Activated CD8-positive, alpha-beta memory T cell treated with anti-CD3 and anti-CD28 coated beads, Interleukin-2, amount 10 ng/mL, durations not matched to agents 7 days and 5 days (primary cell): ENCODE measurements around the gene PLA2G15. TPM values are rescaled to one million over a fixed set of nuclear protein-coding genes. Genes with fewer than 3 reads are reported as not detected.

Experiments used
- ATAC-seq: fragments of 150-1000 bp; cut with Tn5 transposase; one replicate; pipeline ENCODE4 v1.10.0; 2021; ENCODE audit warnings: moderate library complexity
- CTCF ChIA-PET: fragments of 350-600 bp; sonication (Branson Sonifier 250); formaldehyde crosslinking; loops from one replicate; lab custom pipeline; 2021; ENCODE audit warnings: antibody characterized with exemption; lab: Charles Lee
- DNase-seq: peaks from one replicate; pipeline ENCODE4 v3.0.0-alpha.2; 2020
- H3K27ac Mint-ChIP-seq: one replicate; pipeline ENCODE4 v1.8.0; 2021; ENCODE audit warnings: mild to moderate bottlenecking, mixed read lengths
- H3K27me3 Mint-ChIP-seq: one replicate; pipeline ENCODE4 v1.8.0; 2021; ENCODE audit warnings: mixed read lengths
- H3K36me3 Mint-ChIP-seq: one replicate; pipeline ENCODE4 v1.8.0; 2021; ENCODE audit warnings: mild to moderate bottlenecking, mixed read lengths
- H3K4me1 Mint-ChIP-seq: one replicate; pipeline ENCODE4 v1.8.0; 2021; ENCODE audit warnings: mixed read lengths
- H3K4me3 Mint-ChIP-seq: one replicate; pipeline ENCODE4 v1.8.0; 2021; ENCODE audit warnings: mild to moderate bottlenecking, moderate library complexity, mixed read lengths
- H3K9me3 Mint-ChIP-seq: one replicate; pipeline ENCODE4 v1.8.0; 2022; ENCODE audit warnings: low read depth, mixed read lengths
- total RNA-seq, 2 experiments: library from RNA; stranded (reverse); gene quantifications; one replicate each; pipeline ENCODE4 v1.2.3, GENCODE V29; 2021

PLA2G15 gene, protein sequence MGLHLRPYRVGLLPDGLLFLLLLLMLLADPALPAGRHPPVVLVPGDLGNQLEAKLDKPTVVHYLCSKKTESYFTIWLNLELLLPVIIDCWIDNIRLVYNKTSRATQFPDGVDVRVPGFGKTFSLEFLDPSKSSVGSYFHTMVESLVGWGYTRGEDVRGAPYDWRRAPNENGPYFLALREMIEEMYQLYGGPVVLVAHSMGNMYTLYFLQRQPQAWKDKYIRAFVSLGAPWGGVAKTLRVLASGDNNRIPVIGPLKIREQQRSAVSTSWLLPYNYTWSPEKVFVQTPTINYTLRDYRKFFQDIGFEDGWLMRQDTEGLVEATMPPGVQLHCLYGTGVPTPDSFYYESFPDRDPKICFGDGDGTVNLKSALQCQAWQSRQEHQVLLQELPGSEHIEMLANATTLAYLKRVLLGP
- total RNA-seq, result 1 to 10 TPM; 8.4 to 9.3 TPM

DNA sequence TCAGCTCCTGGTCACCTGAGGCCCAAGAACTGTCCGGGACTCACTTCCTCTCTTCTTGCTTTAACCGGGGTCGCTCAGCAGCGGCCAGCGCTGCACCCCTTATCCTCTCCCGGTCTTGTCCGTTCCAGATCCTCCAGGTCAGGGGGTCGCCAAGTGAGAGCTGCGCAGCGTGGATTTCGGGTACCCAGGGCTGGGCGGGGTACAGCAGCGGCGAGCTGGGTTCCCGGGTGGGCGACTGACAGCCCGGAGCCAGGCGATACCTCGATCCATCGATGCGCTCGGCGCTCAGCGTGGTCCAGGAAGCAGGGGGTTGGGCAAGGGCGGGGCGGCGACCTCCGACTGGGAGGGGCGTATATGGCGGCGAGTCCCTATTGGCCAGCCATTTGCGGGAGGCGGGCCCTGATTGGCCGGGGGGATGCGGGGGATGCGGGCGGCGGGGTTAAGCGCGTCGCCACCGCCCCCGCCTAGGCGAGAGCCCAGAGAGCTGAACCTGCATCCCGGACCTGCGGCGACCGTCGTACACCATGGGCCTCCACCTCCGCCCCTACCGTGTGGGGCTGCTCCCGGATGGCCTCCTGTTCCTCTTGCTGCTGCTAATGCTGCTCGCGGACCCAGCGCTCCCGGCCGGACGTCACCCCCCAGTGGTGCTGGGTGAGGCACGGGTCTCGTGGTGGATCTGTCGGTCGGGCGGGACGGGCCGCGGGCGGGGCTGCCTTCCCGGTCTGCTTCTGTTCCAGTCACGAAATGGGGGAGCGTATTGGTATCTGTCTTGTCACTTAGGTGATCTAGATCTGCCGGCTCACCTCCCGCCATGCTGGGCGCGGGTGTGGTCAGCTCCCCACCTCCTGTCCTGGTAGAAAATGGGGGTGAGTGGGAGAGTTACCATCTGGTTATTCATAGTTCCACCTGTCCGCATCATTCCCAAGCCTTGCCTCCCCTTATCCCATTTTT lies at the start of gene PLA2G15:
Gene PLA2G15 (plus strand): TSS at position 471 of the 951 bp plus-strand sequence. CDS start 54 bp downstream, at position 525.
- H3K36me3 Mint-ChIP-seq, result peaks cover 3% of the 10 kb centered on the region
- DNase-seq, result peak; percentile 97
- CTCF ChIA-PET, result interaction anchor here (0.6 to 6.4 kb wide), 8 partner anchors 8 to 886 kb away, joined by 3 to 56 read pairs (median 4); partner anchors contain the start of genes PRMT7, SLC7A6 and SLC7A6OS
- H3K4me3 Mint-ChIP-seq, result peak within 1 kb of the TSS; percentile 96
- H3K4me1 Mint-ChIP-seq, result peaks cover 21% of the 10 kb centered on the region
- no peaks in the 10 kb centered on the region for H3K9me3 Mint-ChIP-seq
- peak; percentile 97 for ATAC-seq
- peak within 1 kb of the TSS; percentile 85 for H3K27ac Mint-ChIP-seq
- H3K27me3 Mint-ChIP-seq, result no peaks in the 10 kb centered on the region

DNA sequence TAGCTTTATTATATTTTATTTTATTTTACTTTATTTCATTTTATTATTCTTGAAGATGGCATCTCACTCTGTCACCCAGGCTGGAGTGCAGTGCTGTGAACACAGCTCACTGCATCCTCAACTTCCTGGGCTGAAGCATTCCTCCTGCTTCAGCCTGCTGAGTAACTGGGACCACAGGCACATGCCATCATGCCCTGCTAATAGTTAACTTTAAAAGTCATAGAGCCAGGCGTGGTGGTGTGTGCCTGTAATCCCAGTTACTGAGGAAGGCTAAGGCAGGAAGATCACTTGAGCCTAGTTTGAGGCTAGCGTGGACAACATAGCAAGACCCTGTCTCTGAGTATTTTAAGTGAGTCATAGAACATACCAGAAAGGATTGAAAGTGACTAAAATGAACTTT lies 47.9 kb upstream of the PLA2G15 start:
- CTCF ChIA-PET, result no interaction called here
- Mint-ChIP-seq H3K27me3 (no peaks in the 10 kb centered on the region), H3K4me1 (peaks cover 6% of the 10 kb centered on the region), H3K9me3 (no peaks in the 10 kb centered on the region), H3K36me3 (peaks cover 28% of the 10 kb centered on the region), H3K4me3 (no peak overlapping the region), H3K27ac (no peak overlapping the region)
- no peak for DNase-seq
- no peak for ATAC-seq

DNA sequence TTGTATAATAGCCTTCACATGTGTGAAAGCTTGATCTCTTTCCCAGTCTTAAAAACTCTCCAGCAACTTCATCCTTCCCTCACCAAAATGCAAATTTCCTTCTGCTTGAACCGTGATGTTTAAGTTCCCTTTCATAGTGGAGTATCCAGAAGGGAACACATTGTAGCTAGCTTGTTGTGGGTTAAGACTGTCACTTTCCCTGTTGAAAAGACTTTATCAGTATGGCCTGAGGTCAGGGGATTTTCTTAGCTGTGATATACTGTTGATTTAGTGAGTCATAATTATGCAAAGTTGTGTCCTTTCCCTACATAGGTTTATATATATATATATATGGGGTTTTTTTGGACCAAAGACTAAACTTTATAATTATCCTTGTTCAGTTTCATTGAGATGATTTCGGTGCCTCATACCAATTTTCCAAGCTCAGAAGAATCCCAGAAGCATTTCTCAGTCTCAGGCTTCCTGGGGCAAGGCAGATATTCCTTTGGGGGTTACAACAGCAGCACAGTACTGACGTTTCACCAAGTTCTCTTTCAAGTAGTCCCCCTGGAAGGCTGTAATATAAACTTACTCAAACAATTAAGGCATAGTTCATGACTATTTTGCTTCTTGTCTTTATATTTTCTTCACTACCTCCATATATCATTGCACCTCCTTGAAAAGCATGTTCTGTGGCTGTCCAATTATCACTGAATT lies 44.9 kb upstream of the PLA2G15 start:
- Mint-ChIP-seq H3K27ac (no peak overlapping the region), H3K4me1 (peaks cover 6% of the 10 kb centered on the region), H3K27me3 (no peaks in the 10 kb centered on the region)

DNA sequence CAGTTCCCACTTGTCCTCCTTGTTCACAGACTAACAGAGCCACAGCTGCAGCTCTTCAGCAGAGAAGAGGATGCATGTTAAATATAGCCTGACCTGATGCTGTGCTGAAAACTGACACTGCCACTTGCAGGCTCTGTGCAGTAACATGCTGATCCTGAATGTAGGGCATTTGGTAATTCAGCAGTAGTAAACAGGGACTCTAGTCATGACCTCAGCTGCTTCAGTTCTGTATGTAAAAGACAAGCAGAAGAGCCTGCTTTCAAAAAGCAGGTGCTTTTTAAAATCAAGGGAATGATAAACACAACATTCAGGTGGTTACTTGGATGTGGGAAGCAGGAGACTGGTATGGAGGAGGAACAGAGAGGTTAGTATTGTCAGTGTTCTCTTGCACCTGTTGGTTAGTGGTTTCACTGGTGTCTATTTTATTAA lies 43.1 kb upstream of the PLA2G15 start:
- peaks cover 13% of the 10 kb centered on the region for H3K36me3 Mint-ChIP-seq
- ATAC-seq, result no peak
- H3K4me1 Mint-ChIP-seq, result peaks cover 6% of the 10 kb centered on the region
- H3K27me3 Mint-ChIP-seq, result no peaks in the 10 kb centered on the region
- DNase-seq, result no peak
- no peak overlapping the region for H3K4me3 Mint-ChIP-seq
- H3K9me3 Mint-ChIP-seq, result no peaks in the 10 kb centered on the region
- peak overlapping the region; percentile 40 for H3K27ac Mint-ChIP-seq
- CTCF ChIA-PET, result no interaction called here

More for the DNA sequence above, 44.9 kb upstream of the PLA2G15 start:
- Mint-ChIP-seq H3K9me3 (no peaks in the 10 kb centered on the region), H3K36me3 (peaks cover 9% of the 10 kb centered on the region), H3K4me3 (no peak overlapping the region)
- DNase-seq (no peak), ATAC-seq (no peak)
- CTCF ChIA-PET, result interaction anchor here (0.5 to 1.9 kb wide), 2 partner anchors 50 to 106 kb away, joined by 3 to 5 read pairs; no protein-coding TSS in a partner anchor

DNA sequence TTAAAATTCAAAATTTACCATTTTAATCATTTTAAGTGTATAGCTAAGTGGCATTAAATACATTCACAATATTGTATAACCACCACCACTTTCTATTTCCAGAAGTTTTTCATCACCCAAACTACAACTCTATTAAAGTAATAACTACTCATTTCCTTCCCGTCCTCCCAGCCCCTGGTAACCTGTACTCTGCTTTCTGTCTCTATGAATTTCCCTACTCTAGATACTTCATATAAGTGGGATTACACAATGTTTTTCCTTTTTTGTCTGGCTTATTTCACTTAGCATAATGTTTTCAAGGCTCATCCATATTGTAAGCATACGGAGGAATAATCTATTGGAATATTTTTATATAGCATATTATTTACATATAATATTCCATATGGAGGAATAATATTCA lies 38.9 kb upstream of the PLA2G15 start:
- no peak for DNase-seq
- CTCF ChIA-PET, result interaction anchor here (0.6 to 1.7 kb wide), 5 partner anchors 13 to 87 kb away, joined by 3 to 5 read pairs (median 4); partner anchors contain the start of gene SLC7A6
- Mint-ChIP-seq H3K36me3 (peaks cover 32% of the 10 kb centered on the region), H3K4me1 (peaks cover 23% of the 10 kb centered on the region), H3K9me3 (no peaks in the 10 kb centered on the region), H3K4me3 (no peak overlapping the region), H3K27me3 (no peaks in the 10 kb centered on the region), H3K27ac (no peak overlapping the region)
- ATAC-seq, result no peak

DNA sequence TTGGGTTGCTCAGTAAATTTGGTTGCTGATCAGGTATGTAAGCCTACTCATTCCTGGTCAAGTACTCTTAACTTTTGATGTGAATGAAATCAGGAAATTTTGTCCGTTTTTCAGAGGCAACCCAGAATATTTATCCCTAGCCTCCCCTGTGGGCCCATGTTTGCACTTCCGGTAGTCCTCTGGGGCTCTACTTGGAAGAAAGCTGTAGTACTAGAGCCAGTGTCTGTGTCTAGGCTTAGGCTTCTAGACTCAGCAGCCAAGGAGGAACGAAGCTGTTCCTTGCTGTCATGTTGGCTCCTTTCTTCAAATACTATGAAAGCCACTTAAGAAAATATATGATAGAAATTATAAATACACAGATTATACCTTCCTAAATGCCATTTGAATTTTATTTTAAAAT lies 30.4 kb upstream of the PLA2G15 start:
- Mint-ChIP-seq H3K9me3 (no peaks in the 10 kb centered on the region), H3K36me3 (peaks cover 40% of the 10 kb centered on the region), H3K27me3 (no peaks in the 10 kb centered on the region), H3K27ac (no peak overlapping the region), H3K4me3 (no peak overlapping the region), H3K4me1 (peaks cover 24% of the 10 kb centered on the region)
- DNase-seq (no peak), ATAC-seq (no peak)
- CTCF ChIA-PET, result no interaction called here

DNA sequence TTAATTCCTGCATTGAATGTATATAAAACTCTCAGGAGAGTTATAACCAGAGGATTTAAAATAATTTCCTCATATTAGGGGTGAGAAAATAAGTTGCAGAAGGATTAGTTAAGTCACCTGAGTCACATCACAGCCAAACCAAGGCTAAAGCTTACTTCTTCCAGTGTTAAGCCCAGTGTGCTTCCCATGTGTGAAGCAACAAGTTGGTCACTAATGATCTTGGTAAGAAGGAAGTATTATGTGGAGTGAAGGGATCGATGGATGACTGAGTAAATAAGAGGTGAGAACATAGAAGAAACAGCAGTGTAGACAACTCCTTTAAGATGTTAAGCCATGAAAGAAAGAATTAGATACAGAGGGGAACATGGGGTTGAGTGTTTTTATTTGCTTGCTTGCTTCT lies 29.9 kb upstream of the PLA2G15 start:
- H3K36me3 Mint-ChIP-seq, result peaks cover 41% of the 10 kb centered on the region
- DNase-seq, result no peak
- ATAC-seq, result no peak
- H3K9me3 Mint-ChIP-seq, result no peaks in the 10 kb centered on the region
- CTCF ChIA-PET, result no interaction called here
- H3K4me3 Mint-ChIP-seq, result no peak overlapping the region
- no peak overlapping the region for H3K27ac Mint-ChIP-seq
- H3K4me1 Mint-ChIP-seq, result peaks cover 19% of the 10 kb centered on the region
- no peaks in the 10 kb centered on the region for H3K27me3 Mint-ChIP-seq

DNA sequence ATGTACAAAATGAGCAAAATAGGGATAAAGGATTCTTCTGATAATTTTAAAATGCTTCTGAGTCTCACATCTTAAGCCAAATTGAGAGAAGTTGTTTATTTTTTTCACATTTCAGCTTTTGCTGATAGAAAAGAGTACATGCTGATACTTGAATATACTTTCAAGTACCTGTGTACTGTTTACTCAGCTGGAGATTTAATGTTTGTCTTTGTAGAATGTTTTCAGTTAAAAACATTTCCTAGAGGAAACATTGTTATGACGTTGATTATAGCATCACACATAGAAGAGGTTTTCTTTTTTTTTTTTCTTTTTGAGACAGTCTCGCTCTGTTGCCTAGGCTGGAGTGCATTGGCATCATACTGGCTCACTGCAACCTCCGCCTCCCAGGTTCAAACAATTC lies 28.9 kb upstream of the PLA2G15 start:
- no peak overlapping the region for H3K27ac Mint-ChIP-seq
- H3K27me3 Mint-ChIP-seq, result no peaks in the 10 kb centered on the region
- peaks cover 40% of the 10 kb centered on the region for H3K36me3 Mint-ChIP-seq
- CTCF ChIA-PET, result interaction anchor here (2.2 kb wide), 1 partner anchor 11 kb away, joined by 15 read pairs; no protein-coding TSS in a partner anchor
- no peaks in the 10 kb centered on the region for H3K9me3 Mint-ChIP-seq
- no peak overlapping the region for H3K4me3 Mint-ChIP-seq
- H3K4me1 Mint-ChIP-seq, result peaks cover 10% of the 10 kb centered on the region
- DNase-seq (no peak), ATAC-seq (no peak)

DNA sequence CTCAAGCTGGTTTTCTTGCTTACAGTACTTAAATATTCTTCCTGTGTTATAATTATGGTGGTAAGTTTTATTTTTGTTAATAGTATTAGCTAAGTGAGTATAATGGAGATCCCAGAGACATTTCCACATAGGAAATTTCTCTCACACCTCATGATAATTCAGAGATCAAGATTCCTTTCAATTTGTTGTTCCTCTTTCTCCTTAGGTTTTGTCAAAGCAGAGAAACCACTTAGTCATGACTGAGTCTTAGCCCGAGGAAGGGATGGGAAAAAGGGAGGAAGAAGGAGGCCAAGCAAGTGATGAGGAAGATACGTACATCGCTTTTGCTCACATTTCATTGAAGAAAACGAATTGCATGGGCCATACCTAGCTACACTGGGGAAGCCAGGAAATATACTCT lies 27.7 kb upstream of the PLA2G15 start:
- no peak overlapping the region for H3K27ac Mint-ChIP-seq

DNA sequence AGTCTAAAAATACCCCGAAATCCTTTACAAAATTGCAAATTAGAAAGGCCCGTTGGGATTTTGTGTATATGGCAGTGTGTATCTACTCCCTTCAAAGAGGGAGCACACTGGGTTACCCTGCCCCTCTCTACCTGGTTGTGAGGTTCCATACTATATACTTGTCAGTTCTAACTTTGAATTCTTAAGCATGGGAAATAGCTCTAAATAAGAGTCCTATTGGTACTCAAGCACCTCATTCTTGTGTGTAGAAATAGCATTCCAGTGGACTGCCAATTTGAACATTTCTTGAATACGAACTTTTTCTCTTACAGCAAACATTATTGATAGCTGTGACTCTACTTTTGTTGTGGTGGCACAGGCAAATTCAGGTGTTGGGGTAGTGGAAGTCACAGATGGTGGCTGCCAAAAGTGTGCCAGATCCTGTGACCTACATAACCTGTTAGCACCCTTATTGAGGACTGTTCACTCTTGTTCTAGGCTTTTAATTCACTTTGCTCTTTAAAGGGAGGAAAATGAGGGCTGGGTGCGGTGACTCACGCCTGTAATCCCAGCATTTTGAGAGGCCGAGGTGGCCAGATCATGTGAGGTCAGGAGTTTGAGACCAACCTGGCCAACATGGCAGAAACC lies 25.3 kb upstream of the PLA2G15 start:
- H3K27ac Mint-ChIP-seq, result no peak overlapping the region
- CTCF ChIA-PET, result interaction anchor here (1.3 to 1.5 kb wide), 2 partner anchors 8 to 14 kb away, joined by 3 to 6 read pairs; no protein-coding TSS in a partner anchor
- H3K4me1 Mint-ChIP-seq, result no peaks in the 10 kb centered on the region
- no peak overlapping the region for H3K4me3 Mint-ChIP-seq
- ATAC-seq (no peak), DNase-seq (no peak)
- H3K36me3 Mint-ChIP-seq, result peaks cover 34% of the 10 kb centered on the region
- no peaks in the 10 kb centered on the region for H3K9me3 Mint-ChIP-seq
- H3K27me3 Mint-ChIP-seq, result no peaks in the 10 kb centered on the region

More for the DNA sequence above, 27.7 kb upstream of the PLA2G15 start:
- H3K4me3 Mint-ChIP-seq, result no peak overlapping the region
- CTCF ChIA-PET, result interaction anchor here (0.8 to 2.2 kb wide), 3 partner anchors 10 to 21 kb away, joined by 3 to 15 read pairs (median 3); no protein-coding TSS in a partner anchor
- H3K36me3 Mint-ChIP-seq, result peaks cover 38% of the 10 kb centered on the region
- ATAC-seq (no peak), DNase-seq (no peak)
- H3K4me1 Mint-ChIP-seq, result no peaks in the 10 kb centered on the region
- no peaks in the 10 kb centered on the region for H3K27me3 Mint-ChIP-seq
- no peaks in the 10 kb centered on the region for H3K9me3 Mint-ChIP-seq

DNA sequence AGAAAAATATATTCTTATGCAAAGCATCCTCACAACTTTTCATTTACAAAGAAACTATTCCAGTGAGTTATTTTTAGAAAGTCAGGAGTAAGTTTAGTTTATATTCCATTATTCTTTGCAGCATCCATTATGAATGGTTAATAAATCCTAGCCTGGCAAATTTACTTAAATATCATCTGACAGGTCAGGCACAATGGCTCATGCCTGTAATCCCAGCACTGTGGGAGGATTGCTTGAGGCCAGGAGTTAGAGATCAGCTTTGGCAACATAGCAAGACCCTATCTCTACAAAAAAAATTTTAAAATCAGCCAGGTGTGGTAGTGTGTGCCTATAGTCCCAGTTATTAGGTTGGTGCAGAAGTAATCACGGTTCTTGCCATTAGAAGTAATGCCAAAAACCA lies 22.1 kb upstream of the PLA2G15 start:
- Mint-ChIP-seq H3K27ac (no peak overlapping the region), H3K27me3 (no peaks in the 10 kb centered on the region), H3K36me3 (peaks cover 40% of the 10 kb centered on the region), H3K4me1 (peaks cover 28% of the 10 kb centered on the region), H3K9me3 (no peaks in the 10 kb centered on the region), H3K4me3 (no peak overlapping the region)
- ATAC-seq (no peak), DNase-seq (no peak)
- CTCF ChIA-PET, result no interaction called here

DNA sequence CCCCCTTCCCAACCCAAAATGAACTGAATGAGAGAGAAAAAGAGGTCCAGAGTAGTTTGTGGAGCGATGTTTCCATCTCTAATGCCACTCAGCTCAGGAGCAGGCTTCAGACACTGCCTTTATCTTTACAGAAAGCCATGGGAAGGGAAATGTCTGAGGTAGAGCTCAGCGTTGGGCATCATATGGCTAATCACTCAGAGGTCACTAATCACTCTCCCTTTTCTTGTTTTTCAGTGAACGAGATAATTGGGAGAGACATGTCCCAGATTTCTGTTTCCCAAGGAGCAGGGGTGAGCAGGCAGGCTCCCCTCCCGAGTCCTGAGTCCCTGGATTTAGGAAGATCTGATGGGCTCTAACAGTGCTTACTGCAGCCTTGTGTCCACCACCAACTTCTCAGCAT lies 19.1 kb upstream of the PLA2G15 start:
- CTCF ChIA-PET, result interaction anchor here (0.6 to 2.2 kb wide), 5 partner anchors 36 to 281 kb away, joined by 4 to 9 read pairs (median 4); partner anchors contain the start of gene NFATC3
- Mint-ChIP-seq H3K4me1 (peaks cover 33% of the 10 kb centered on the region), H3K9me3 (no peaks in the 10 kb centered on the region), H3K27ac (peak overlapping the region; percentile 81), H3K4me3 (no peak overlapping the region), H3K27me3 (no peaks in the 10 kb centered on the region), H3K36me3 (peaks cover 36% of the 10 kb centered on the region)
- ATAC-seq (no peak), DNase-seq (no peak)
